ENCODE measurements around the gene ALPL. TPM values are rescaled to one million over a fixed set of nuclear protein-coding genes. Genes with fewer than 3 reads are reported as not detected.
A peak's percentile ranks its signal among the peaks of the same experiment; 100 is the strongest.
"Not testable (repeated sequence)": the region's sequence is repeated elsewhere in the genome, so short reads cannot be mapped to it uniquely, and the experiment has no call there.

ALPL gene
- 1 to 10 TPM in 2 of 4 donors, under 1 TPM in 2; 0.36 to 4.7 (median 1.4) TPM for total RNA-seq
- 1 to 10 TPM; 2.1 to 7.8 (median 4.1) TPM for polyA plus RNA-seq

- TF ChIP-seq POLR2A (IDR thresholded peaks at IDR 0.05) (no peak), POLR2AphosphoS5 (IDR thresholded peaks at IDR 0.05) (no peak), EP300 (IDR thresholded peaks at IDR 0.05) (no peak), CTCF (IDR thresholded peaks at IDR 0.05) (no peak)
These were observed at the start of gene ALPL for GRCh38 chr1:21509351-21510112. Gene ALPL, plus strand, starts transcription at chr1:21509423. Its CDS starts 44,659 bp downstream, at chr1:21554082.

GRCh38 chr1:21465127-21465526 is 44.1 kb upstream of the ALPL start:
- intact Hi-C loops (cut with DNase I); DNase-seq; H3K4me3 ChIP-seq; H3K36me3 ChIP-seq; H3K9me3 ChIP-seq; H3K4me1 ChIP-seq; H3K27me3 ChIP-seq; H3K27ac ChIP-seq: not testable (repeated sequence)

More at GRCh38 chr1:21509351-21510112, at the start of gene ALPL:
- WGBS, 2 donors = 7 to 21% methylated on average over 67 of the region's 67 CpGs
- Histone ChIP-seq H3K4me1 (peaks cover 0 to 33% (median 27%) of the 10 kb centered on the region in 4 donors), H3K9me3 (no peaks in the 10 kb centered on the region), H3K36me3 (no peaks in the 10 kb centered on the region), H3K4me3 (peak within 1 kb of the TSS in 3 of 4 donors; percentile 7 to 36 (median 33)), H3K27me3 (peaks cover 11 to 51% (median 35%) of the 10 kb centered on the region in 3 donors), H3K27ac (no peak within 1 kb of the TSS)
- intact Hi-C loops (cut with DNase I) = loop anchor here (2.0 kb wide), 2 partner anchors 65 to 149 kb away; no protein-coding TSS in a partner anchor
- no peak for DNase-seq

- H3K27ac ChIP-seq; H3K27me3 ChIP-seq; H3K9me3 ChIP-seq; DNase-seq; H3K36me3 ChIP-seq; intact Hi-C loops (cut with DNase I); H3K4me1 ChIP-seq; H3K4me3 ChIP-seq: not testable (repeated sequence)
- WGBS, 2 donors = 76 to 87% methylated on average over 4 of the region's 4 CpGs
These were observed 41.3 kb upstream of the ALPL start for GRCh38 chr1:21467946-21468345.

GRCh38 chr1:21468599-21468998 is 40.6 kb upstream of the ALPL start:
- Histone ChIP-seq H3K27me3 (no peaks in the 10 kb centered on the region), H3K27ac (no peak overlapping the region), H3K36me3 (peaks cover 0 to 15% (median 6%) of the 10 kb centered on the region in 4 donors), H3K9me3 (no peaks in the 10 kb centered on the region), H3K4me1 (no peaks in the 10 kb centered on the region), H3K4me3 (no peak overlapping the region)
- no peak for DNase-seq
- 40 to 67% methylated on average over 10 of the region's 10 CpGs for WGBS, 2 donors
- intact Hi-C loops (cut with DNase I) = no loop called here
- TF ChIP-seq POLR2A (IDR thresholded peaks at IDR 0.05) (no peak), POLR2AphosphoS5 (IDR thresholded peaks at IDR 0.05) (no peak), EP300 (IDR thresholded peaks at IDR 0.05) (no peak), CTCF (IDR thresholded peaks at IDR 0.05) (no peak)

- DNase-seq = no peak
- H3K27ac ChIP-seq = no peak overlapping the region
- H3K36me3 ChIP-seq = peaks cover 0 to 20% (median 6%) of the 10 kb centered on the region in 4 donors
- no peak for TF ChIP-seq EP300 (IDR thresholded peaks at IDR 0.05)
- no peak for TF ChIP-seq CTCF (IDR thresholded peaks at IDR 0.05)
- TF ChIP-seq POLR2AphosphoS5 (IDR thresholded peaks at IDR 0.05) = no peak
- intact Hi-C loops (cut with DNase I) = no loop called here
- H3K9me3 ChIP-seq = no peaks in the 10 kb centered on the region
- 85 to 96% methylated on average over 9 of the region's 9 CpGs for WGBS, 2 donors
- H3K27me3 ChIP-seq = no peaks in the 10 kb centered on the region
- H3K4me3 ChIP-seq = no peak overlapping the region
- no peaks in the 10 kb centered on the region for H3K4me1 ChIP-seq
These were observed 39.6 kb upstream of the ALPL start for GRCh38 chr1:21469581-21469980.

- TF ChIP-seq POLR2AphosphoS5 (IDR thresholded peaks at IDR 0.05) (no peak), CTCF (IDR thresholded peaks at IDR 0.05) (no peak), POLR2A (IDR thresholded peaks at IDR 0.05) (no peak), EP300 (IDR thresholded peaks at IDR 0.05) (no peak)
- Histone ChIP-seq H3K9me3 (no peaks in the 10 kb centered on the region), H3K27me3 (no peaks in the 10 kb centered on the region), H3K4me3 (no peak overlapping the region), H3K36me3 (peaks cover 0 to 28% (median 6%) of the 10 kb centered on the region in 4 donors), H3K27ac (no peak overlapping the region), H3K4me1 (no peaks in the 10 kb centered on the region)
- WGBS, 2 donors = 93 to 96% methylated on average over 5 of the region's 5 CpGs
- no peak for DNase-seq
- intact Hi-C loops (cut with DNase I) = no loop called here
These were observed 36.4 kb upstream of the ALPL start for GRCh38 chr1:21472861-21473260.
